Activated naive CD4-positive, alpha-beta T cell treated with anti-CD3 and anti-CD28 coated beads, Interleukin-2, amount 50 U/mL, for 72 hours (primary cell): ENCODE results near the gene SLC7A10. TPM values are rescaled to one million over a fixed set of nuclear protein-coding genes. Genes with fewer than 3 reads are reported as not detected.
A peak's percentile ranks its signal among the peaks of the same experiment; 100 is the strongest.

ENCODE experiments used
- ATAC-seq, 2 donors: fragments of 150-1000 bp; cut with Tn5 transposase; 2 replicates each; pipeline ENCODE4 v1.10.0; 2021; ENCODE audit warnings: mild to moderate bottlenecking in 2 of 2, moderate library complexity in 2 of 2
- DNase-seq, 2 donors: peaks; one replicate each; pipeline ENCODE4 v3.0.0; 2021 to 2022; ENCODE audit warnings: low spot score in 2 of 2
- H3K27ac Mint-ChIP-seq, 2 donors: one replicate each; pipeline ENCODE4 v1.8.0; 2022; ENCODE audit warnings: mild to moderate bottlenecking in 2 of 2, mixed read lengths in 2 of 2
- H3K36me3 Mint-ChIP-seq, 2 donors: one replicate each; pipeline ENCODE4 v1.8.0; 2022; ENCODE audit warnings: mixed read lengths in 2 of 2
- H3K9me3 Mint-ChIP-seq, 2 donors: one replicate each; pipeline ENCODE4 v1.8.0; 2022; ENCODE audit warnings: mixed read lengths in 2 of 2
- total RNA-seq, 2 donors: library from RNA; stranded (reverse); gene quantifications; one replicate each; pipeline ENCODE4 v1.2.3, GENCODE V29; 2022

SLC7A10 gene
- total RNA-seq, 2 donors from 2014 or later = not detected

DNA sequence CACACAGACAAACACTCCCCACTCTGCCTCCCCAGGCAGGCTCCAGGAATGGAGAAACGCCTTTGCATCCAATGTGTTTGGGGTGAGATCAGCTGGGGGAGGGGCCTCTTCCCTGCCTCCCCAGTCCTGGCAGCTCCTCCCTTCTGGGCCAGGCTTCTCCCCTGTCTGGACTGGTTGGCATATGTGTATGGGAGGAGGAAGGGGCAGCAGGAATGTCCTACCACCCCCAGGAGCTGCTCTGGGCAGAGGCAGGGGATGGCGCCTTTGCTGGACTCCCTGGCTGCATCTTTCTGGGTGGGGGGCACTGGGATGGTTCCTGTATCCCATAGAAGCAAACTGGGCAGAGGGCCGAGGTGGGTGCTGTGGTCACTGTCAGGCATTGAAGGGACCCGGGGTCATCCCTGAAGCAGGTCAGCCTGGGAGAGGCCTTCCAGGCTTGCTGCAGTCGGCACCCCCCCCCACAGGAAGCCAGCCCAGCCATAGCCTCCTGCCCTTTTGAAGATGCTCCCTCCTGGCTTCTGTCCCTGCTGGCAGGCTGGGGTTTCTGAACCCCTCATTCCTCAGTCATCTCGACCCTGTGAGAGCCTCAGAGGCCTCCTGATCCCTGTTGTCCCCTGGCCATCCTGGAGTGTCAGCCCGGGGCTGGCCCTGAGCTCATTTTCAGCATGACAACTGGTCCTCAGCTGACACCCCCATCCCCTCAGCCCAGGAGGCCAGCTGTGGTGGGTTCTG, 21.2 kb upstream of the SLC7A10 start:
- DNase-seq (no peak), ATAC-seq (no peak)
- H3K36me3 Mint-ChIP-seq = peaks cover 0 to 5% of the 10 kb centered on the region in 2 donors
- no peak overlapping the region for H3K27ac Mint-ChIP-seq
- peaks cover 0 to 6% of the 10 kb centered on the region in 2 donors for H3K9me3 Mint-ChIP-seq

GRCh38 chr19:33245948-33246708, 20.5 kb upstream of the SLC7A10 start:
- Mint-ChIP-seq H3K9me3 (peaks cover 0 to 6% of the 10 kb centered on the region in 2 donors), H3K36me3 (peaks cover 0 to 5% of the 10 kb centered on the region in 2 donors), H3K27ac (no peak overlapping the region)
- DNase-seq (peak in 1 of 2 donors; percentile 22), ATAC-seq (no peak)

GRCh38 chr19:33242911-33243310, 17.3 kb upstream of the SLC7A10 start:
- ATAC-seq = no peak
- Mint-ChIP-seq H3K9me3 (peaks cover 0 to 6% of the 10 kb centered on the region in 2 donors), H3K27ac (no peak overlapping the region), H3K36me3 (peaks cover 0 to 5% of the 10 kb centered on the region in 2 donors)
- DNase-seq = no peak

GRCh38 chr19:33242131-33242530, 16.5 kb upstream of the SLC7A10 start:
- H3K27ac Mint-ChIP-seq = no peak overlapping the region
- H3K9me3 Mint-ChIP-seq = peaks cover 0 to 6% of the 10 kb centered on the region in 2 donors
- peaks cover 0 to 5% of the 10 kb centered on the region in 2 donors for H3K36me3 Mint-ChIP-seq
- ATAC-seq = no peak
- DNase-seq = no peak

DNA sequence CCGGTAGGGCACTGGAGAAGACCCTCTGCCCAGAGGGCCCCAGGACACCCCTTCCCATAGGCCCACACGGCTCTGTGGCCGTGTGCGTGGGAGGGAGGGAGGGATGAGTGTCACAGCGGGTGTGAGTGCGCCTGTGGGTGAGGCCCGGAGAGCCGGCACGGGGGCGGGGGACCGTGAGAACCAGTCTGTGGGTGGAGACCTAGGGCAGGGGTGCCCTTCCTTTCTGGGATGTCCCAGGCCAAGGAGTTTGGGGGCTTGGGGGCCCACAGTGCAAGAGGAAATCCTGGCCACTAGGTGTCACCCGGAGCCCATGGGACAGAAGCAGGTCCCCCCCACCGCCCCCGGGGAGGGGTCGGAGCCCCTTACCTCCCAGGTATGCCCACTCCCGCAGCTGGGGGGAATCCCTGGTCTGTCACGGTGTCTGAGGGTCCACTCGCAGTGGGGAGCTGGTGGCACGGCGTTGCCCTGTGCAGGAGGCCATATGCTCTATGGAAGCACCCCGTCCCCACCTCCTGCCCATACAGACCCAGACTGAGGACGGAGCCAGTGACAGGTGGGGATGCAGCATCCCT, 16.0 kb upstream of the SLC7A10 start:
- H3K36me3 Mint-ChIP-seq = peaks cover 0 to 5% of the 10 kb centered on the region in 2 donors
- H3K9me3 Mint-ChIP-seq = peaks cover 0 to 6% of the 10 kb centered on the region in 2 donors
- DNase-seq (no peak), ATAC-seq (peak in 1 of 2 donors; percentile 48)
- H3K27ac Mint-ChIP-seq = no peak overlapping the region

- ATAC-seq (no peak), DNase-seq (no peak)
- H3K9me3 Mint-ChIP-seq = peaks cover 0 to 6% of the 10 kb centered on the region in 2 donors
- no peak overlapping the region for H3K27ac Mint-ChIP-seq
- peaks cover 0 to 5% of the 10 kb centered on the region in 2 donors for H3K36me3 Mint-ChIP-seq
Measured at GRCh38 chr19:33241091-33241529, 15.5 kb upstream of the SLC7A10 start.

- H3K9me3 Mint-ChIP-seq = peaks cover 0 to 6% of the 10 kb centered on the region in 2 donors
- DNase-seq (no peak), ATAC-seq (no peak)
- H3K27ac Mint-ChIP-seq = no peak overlapping the region
- peaks cover 0 to under 1% of the 10 kb centered on the region in 2 donors for H3K36me3 Mint-ChIP-seq
Measured at GRCh38 chr19:33240181-33240771, 14.6 kb upstream of the SLC7A10 start.

- Mint-ChIP-seq H3K27ac (no peak overlapping the region), H3K36me3 (no peaks in the 10 kb centered on the region), H3K9me3 (no peaks in the 10 kb centered on the region)
- no peak for DNase-seq
- ATAC-seq = no peak
Measured at GRCh38 chr19:33239223-33239975, 13.7 kb upstream of the SLC7A10 start.

DNA sequence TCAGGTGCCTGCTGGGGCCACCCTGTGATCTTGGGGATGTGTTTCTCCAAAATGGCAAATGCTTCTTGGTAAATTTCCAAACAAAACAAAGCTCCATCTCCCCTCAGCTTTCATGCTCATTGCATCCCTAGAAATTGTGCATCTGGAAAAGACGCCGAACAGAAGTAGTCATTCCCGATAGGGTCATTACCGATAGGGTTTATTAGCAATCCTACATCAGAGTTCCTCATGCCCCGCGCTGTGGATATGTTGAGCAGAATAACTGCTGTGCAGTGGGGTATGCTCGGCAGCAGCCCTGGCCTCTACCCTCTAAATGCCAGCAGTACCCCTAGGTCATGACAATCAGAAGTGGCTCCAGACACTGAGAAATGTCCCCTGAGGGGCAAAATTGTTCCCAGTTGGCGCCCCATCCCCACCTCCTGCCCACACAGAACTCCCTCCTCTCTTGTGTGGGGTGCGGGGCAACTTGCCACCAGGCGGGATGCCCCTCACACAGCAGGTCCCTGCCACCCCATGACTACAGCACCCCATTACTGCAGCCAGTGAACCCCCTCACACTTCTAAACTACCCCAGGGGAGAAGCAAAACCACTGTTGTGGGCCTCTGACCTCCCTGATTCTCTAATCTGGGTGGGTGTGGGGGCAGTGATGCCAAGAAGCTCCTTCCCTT, 13.0 kb upstream of the SLC7A10 start:
- Mint-ChIP-seq H3K36me3 (no peaks in the 10 kb centered on the region), H3K9me3 (no peaks in the 10 kb centered on the region), H3K27ac (no peak overlapping the region)
- DNase-seq (no peak), ATAC-seq (no peak)

GRCh38 chr19:33236696-33237390, 11.2 kb upstream of the SLC7A10 start:
- H3K27ac Mint-ChIP-seq = no peak overlapping the region
- ATAC-seq = no peak
- DNase-seq = no peak
- H3K9me3 Mint-ChIP-seq = no peaks in the 10 kb centered on the region
- H3K36me3 Mint-ChIP-seq = no peaks in the 10 kb centered on the region

DNA sequence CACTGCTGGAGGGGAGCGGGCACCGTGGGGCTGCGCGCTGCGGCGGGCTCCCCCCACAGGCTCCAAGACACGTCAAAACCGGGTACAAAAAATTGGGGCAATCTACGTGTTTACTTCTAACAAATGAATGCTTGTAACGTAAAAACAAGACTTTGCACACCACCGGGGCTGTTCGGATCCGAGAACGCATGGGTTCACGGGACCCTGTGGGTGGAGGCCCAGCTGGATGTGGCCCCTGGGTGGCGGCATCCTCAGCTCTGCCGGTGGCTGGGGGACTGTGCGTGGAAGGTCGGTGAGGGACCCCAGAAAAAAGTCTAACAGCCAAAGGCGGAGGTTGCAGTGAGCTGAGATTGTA, 10.3 kb upstream of the SLC7A10 start:
- no peaks in the 10 kb centered on the region for H3K9me3 Mint-ChIP-seq
- H3K27ac Mint-ChIP-seq = no peak overlapping the region
- ATAC-seq (no peak), DNase-seq (no peak)
- H3K36me3 Mint-ChIP-seq = no peaks in the 10 kb centered on the region

DNA sequence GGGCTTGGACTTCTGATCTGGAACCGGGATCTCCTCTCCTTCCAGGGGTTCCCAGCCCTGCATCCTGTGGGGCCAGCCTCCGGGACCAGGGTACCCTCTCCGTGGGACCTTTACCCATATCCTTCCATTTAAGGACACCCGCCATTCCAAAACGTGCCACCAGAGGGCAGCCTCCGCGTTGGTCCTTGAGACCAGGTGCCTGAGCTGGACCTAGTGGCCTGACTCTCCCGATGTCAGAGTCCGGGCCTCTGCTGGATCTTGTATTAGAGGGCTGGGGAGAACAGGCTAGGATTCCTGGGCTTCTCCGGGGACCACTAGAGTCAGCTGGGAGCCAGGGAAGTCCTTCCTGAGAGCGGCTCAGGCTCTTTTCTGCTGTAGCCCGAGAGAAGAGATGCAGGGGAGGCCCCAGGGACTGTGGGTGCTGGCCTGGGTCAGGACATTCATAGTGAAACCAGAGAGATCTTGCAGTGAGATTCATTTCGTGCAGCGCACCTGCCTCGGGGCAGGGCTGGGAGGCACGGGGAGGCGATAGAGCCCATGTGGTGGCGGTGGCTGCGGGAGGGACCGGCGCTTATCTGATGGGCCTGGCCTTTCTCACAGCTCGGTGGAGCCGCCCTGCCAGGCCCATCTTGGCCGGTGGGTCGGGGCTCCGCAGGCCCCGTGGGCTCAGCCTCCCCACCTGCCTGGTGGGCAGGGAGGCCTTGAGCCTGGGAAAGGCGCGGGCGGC, 9.8 kb upstream of the SLC7A10 start:
- DNase-seq (peak; percentile 67 to 87), ATAC-seq (peak; percentile 78 to 95)
- Mint-ChIP-seq H3K36me3 (no peaks in the 10 kb centered on the region), H3K27ac (no peak overlapping the region), H3K9me3 (no peaks in the 10 kb centered on the region)

GRCh38 chr19:33234736-33235135, 9.1 kb upstream of the SLC7A10 start:
- H3K27ac Mint-ChIP-seq = no peak overlapping the region
- ATAC-seq = no peak
- DNase-seq = no peak
- no peaks in the 10 kb centered on the region for H3K36me3 Mint-ChIP-seq
- H3K9me3 Mint-ChIP-seq = no peaks in the 10 kb centered on the region

- ATAC-seq (no peak), DNase-seq (no peak)
- no peaks in the 10 kb centered on the region for H3K9me3 Mint-ChIP-seq
- H3K36me3 Mint-ChIP-seq = no peaks in the 10 kb centered on the region
- H3K27ac Mint-ChIP-seq = no peak overlapping the region
Measured at GRCh38 chr19:33234092-33234491, 8.4 kb upstream of the SLC7A10 start.
